ENCODE data around the gene HLCS.
"Not testable (repeated sequence)": the region's sequence is repeated elsewhere in the genome, so short reads cannot be mapped to it uniquely, and the experiment has no call there.

HLCS gene

GRCh38 chr21:36966066-36966820 is at the start of gene HLCS:
HLCS (minus strand) TSS chr21:36966669; CDS start chr21:36966638, 31 bp downstream.
- DNase-seq = peak; percentile 47

- peak; percentile 96 for DNase-seq
Measured at GRCh38 chr21:37009740-37010341, 43.4 kb upstream of the HLCS start.

GRCh38 chr21:37008724-37009123 is 42.3 kb upstream of the HLCS start:
- no peak for DNase-seq

- DNase-seq = peak; percentile 15
Measured at GRCh38 chr21:37006486-37007291, 40.2 kb upstream of the HLCS start, which contains the start of gene RIPPLY3. RIPPLY3 (plus strand) TSS chr21:37006702; CDS start chr21:37006773, 71 bp downstream.

GRCh38 chr21:37005548-37006485 is 39.3 kb upstream of the HLCS start:
- no peak for DNase-seq

- not testable (repeated sequence) for DNase-seq
Measured at GRCh38 chr21:37003917-37004316, 37.4 kb upstream of the HLCS start.

GRCh38 chr21:37002851-37003250 is 36.4 kb upstream of the HLCS start:
- not testable (repeated sequence) for DNase-seq

GRCh38 chr21:37001441-37001840 is 35.0 kb upstream of the HLCS start:
- no peak for DNase-seq

GRCh38 chr21:37000381-37000780 is 33.9 kb upstream of the HLCS start:
- no peak for DNase-seq

GRCh38 chr21:36999131-36999898 is 32.8 kb upstream of the HLCS start:
- DNase-seq = no peak

- DNase-seq = not testable (repeated sequence)
Measured at GRCh38 chr21:36995285-36995684, 28.8 kb upstream of the HLCS start.

- DNase-seq = no peak
Measured at GRCh38 chr21:36994501-36995158, 28.2 kb upstream of the HLCS start.

- no peak for DNase-seq
Measured at GRCh38 chr21:36992671-36993070, 26.2 kb upstream of the HLCS start.

- no peak for DNase-seq
Measured at GRCh38 chr21:36990508-36991205, 24.2 kb upstream of the HLCS start.

GRCh38 chr21:36989699-36990507 is 23.4 kb upstream of the HLCS start:
- peak; percentile 86 for DNase-seq

GRCh38 chr21:36989199-36989698 is 22.8 kb upstream of the HLCS start:
- not testable (repeated sequence) for DNase-seq

GRCh38 chr21:36988536-36988935 is 22.1 kb upstream of the HLCS start:
- DNase-seq = no peak

GRCh38 chr21:36987845-36988244 is 21.4 kb upstream of the HLCS start:
- DNase-seq = no peak

Measured in NCI-H1694 (cell line).